GM10248 (cell line): Measurements from ENCODE around the gene LDB2.

ENCODE experiments used
- CTCF ChIA-PET: fragments of 300-600 bp; sonication (Branson Sonifier 250); formaldehyde crosslinking; extraction: SDS; loops from one replicate; lab custom pipeline; 2021; ENCODE audit warnings: antibody characterized with exemption; lab: Yijun Ruan, JAX
- POLR2A ChIA-PET: fragments of 350-650 bp; sonication (Branson Sonifier 250); formaldehyde crosslinking; extraction: SDS; loops from one replicate; lab custom pipeline; 2020; ENCODE audit warnings: antibody characterized with exemption; lab: Yijun Ruan, JAX
- DNase-seq: peaks from one replicate; pipeline ENCODE4 v3.0.0; 2012; ENCODE audit errors: extremely low spot score
- TF ChIP-seq, protein P1 (sequence below): IDR thresholded peaks from 2 replicates; pipeline ENCODE4 v1.5.1; 2012; ENCODE audit warnings: mild to moderate bottlenecking, low read depth; ENCODE audit errors: extremely low read depth, missing control alignments, control extremely low read depth

The LDB2 gene

GRCh38 chr4:16887887-16888286 is 10.6 kb downstream of the LDB2 start:
- TF ChIP-seq, protein P1, sequence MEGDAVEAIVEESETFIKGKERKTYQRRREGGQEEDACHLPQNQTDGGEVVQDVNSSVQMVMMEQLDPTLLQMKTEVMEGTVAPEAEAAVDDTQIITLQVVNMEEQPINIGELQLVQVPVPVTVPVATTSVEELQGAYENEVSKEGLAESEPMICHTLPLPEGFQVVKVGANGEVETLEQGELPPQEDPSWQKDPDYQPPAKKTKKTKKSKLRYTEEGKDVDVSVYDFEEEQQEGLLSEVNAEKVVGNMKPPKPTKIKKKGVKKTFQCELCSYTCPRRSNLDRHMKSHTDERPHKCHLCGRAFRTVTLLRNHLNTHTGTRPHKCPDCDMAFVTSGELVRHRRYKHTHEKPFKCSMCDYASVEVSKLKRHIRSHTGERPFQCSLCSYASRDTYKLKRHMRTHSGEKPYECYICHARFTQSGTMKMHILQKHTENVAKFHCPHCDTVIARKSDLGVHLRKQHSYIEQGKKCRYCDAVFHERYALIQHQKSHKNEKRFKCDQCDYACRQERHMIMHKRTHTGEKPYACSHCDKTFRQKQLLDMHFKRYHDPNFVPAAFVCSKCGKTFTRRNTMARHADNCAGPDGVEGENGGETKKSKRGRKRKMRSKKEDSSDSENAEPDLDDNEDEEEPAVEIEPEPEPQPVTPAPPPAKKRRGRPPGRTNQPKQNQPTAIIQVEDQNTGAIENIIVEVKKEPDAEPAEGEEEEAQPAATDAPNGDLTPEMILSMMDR = no peak
- ChIA-PET POLR2A (no interaction called here), CTCF (no interaction called here)
- no peak for DNase-seq

GRCh38 chr4:16884673-16885460 is 13.6 kb downstream of the LDB2 start:
- POLR2A ChIA-PET = no interaction called here
- no peak for DNase-seq
- CTCF ChIA-PET = no interaction called here
- TF ChIP-seq, protein P1 = no peak

DNA sequence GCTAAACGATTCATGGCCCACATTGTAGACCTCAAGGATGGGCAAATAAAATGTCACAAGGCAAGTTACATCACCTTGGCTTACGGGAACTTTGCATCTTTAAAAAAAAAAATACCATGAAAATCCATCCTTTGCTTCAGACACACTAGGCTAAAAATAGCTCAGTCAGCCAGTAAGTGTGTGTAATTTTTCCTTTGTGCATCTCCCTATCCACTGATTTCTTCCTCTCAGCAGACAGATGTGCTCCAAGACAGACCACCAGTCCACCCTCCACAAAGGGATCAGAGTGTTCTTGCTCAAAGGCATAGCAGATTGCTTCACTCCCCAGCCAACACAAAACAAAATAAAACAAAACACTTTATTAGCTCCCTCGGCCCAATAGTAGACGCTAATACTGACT is 14.6 kb downstream of the LDB2 start:
- CTCF ChIA-PET = interaction anchor here (0.8 to 1.0 kb wide), 2 partner anchors 18 to 23 kb away, joined by 3 to 4 read pairs; no protein-coding TSS in a partner anchor

GRCh38 chr4:16881151-16881884 is 17.1 kb downstream of the LDB2 start:
- TF ChIP-seq, protein P1 = no peak
- POLR2A ChIA-PET = no interaction called here
- CTCF ChIA-PET = no interaction called here
- no peak for DNase-seq

More for the DNA sequence above, 14.6 kb downstream of the LDB2 start:
- POLR2A ChIA-PET = no interaction called here
- TF ChIP-seq, protein P1 = no peak
- no peak for DNase-seq

DNA sequence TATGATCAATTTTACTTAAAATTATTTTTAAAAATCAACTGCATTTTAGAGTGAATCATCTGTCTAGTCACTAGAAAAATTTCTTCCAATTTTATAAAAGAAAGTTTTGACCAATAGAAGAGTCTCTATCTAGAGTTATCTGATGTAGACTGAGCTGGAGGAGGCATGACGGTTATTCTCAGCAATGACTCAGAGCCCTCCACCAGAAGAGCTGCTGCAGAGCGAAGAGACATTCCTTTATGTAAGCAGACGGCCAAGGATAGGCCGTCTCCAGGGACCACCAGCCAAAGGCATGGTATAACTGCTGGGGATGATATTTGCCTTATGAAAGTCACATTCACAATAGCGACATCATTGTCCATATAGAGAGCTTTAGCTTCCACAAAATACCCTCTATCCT is 23.0 kb downstream of the LDB2 start:
- CTCF ChIA-PET = interaction anchor here (1.1 kb wide), 1 partner anchor 66 kb away, joined by 3 read pairs; no protein-coding TSS in a partner anchor
- POLR2A ChIA-PET = no interaction called here
- TF ChIP-seq, protein P1 = no peak
- DNase-seq = no peak

DNA sequence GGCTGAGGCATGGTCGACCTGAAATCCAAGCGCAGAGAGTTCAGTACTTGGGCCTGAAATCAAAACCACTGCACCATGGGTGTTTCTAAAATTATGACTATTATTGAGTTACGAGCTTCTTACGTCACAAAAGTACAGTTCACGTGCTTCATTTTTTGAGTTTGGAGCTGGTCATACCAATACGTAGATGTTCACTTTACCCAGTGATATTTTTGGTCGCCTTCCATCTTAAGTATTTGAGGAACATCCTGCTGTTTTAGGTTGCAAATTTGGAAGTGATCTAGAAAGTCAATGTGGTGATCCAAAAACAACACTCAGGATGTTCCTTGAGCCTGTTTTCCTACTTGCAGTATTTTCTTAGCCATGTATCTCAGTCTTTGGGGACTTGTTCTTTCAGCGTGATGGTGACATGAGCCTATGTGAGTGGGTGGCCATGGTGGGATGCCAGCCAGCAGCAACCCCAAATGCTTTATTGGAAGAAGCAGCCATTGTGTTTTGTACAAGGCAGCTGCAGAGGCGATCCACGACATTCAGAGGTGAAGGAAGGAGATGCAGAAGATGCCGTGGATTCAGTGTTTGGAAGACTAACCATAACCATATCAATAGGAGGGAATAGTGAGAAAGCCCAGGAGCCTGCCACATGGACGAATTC is 28.7 kb downstream of the LDB2 start:
- ChIA-PET CTCF (no interaction called here), POLR2A (no interaction called here)
- DNase-seq = no peak
- TF ChIP-seq, protein P1 = no peak
